Esophagus mucosa (tissue), 1 donor: ENCODE measurements around the gene SEC31A. TPM values are rescaled to one million over a fixed set of nuclear protein-coding genes. Genes with fewer than 3 reads are reported as not detected.
"Not testable (repeated sequence)": the region's sequence is repeated elsewhere in the genome, so short reads cannot be mapped to it uniquely, and the experiment has no call there.

Experiments used
- ATAC-seq: fragments of 200-7000 bp; cut with Tn5 transposase; one replicate; pipeline ENCODE4 v1.9.1; 2020
- total RNA-seq: library from RNA; stranded (reverse); gene quantifications from one replicate; pipeline ENCODE4 v1.2.4, GENCODE V29; 2023
- donor health status: DM: yes; HTN: yes; CAD: no.

The SEC31A gene
- 122 TPM for total RNA-seq

GRCh38 chr4:82890901-82891706 is at the start of gene SEC31A:
TSS of gene SEC31A (minus strand) at chr4:82891153. CDS start at chr4:82881936, 9,217 bp downstream.
- peak; percentile 98 for ATAC-seq

- no peak for ATAC-seq
Observed at GRCh38 chr4:82939414-82939813, 48.5 kb upstream of the SEC31A start.

GRCh38 chr4:82934441-82934840 is 43.5 kb upstream of the SEC31A start:
- no peak for ATAC-seq

GRCh38 chr4:82930848-82931755 is 40.1 kb upstream of the SEC31A start:
- no peak for ATAC-seq

GRCh38 chr4:82921795-82922194 is 30.8 kb upstream of the SEC31A start:
- ATAC-seq, result no peak

- ATAC-seq, result no peak
Observed at GRCh38 chr4:82919386-82919785, 28.4 kb upstream of the SEC31A start.

- no peak for ATAC-seq
Observed at GRCh38 chr4:82918091-82918490, 27.1 kb upstream of the SEC31A start.

GRCh38 chr4:82913968-82914367 is 23.0 kb upstream of the SEC31A start:
- not testable (repeated sequence) for ATAC-seq

GRCh38 chr4:82913305-82913704 is 22.4 kb upstream of the SEC31A start:
- no peak for ATAC-seq

- no peak for ATAC-seq
Observed at GRCh38 chr4:82909326-82909725, 18.4 kb upstream of the SEC31A start.

- ATAC-seq, result no peak
Observed at GRCh38 chr4:82906469-82906868, 15.5 kb upstream of the SEC31A start.

- ATAC-seq, result no peak
Observed at GRCh38 chr4:82905205-82905604, 14.3 kb upstream of the SEC31A start.

- no peak for ATAC-seq
Observed at GRCh38 chr4:82903737-82904136, 12.8 kb upstream of the SEC31A start.

GRCh38 chr4:82901183-82901718 is 10.3 kb upstream of the SEC31A start:
- no peak for ATAC-seq

- peak; percentile 98 for ATAC-seq
Observed at GRCh38 chr4:82900411-82901182, 9.6 kb upstream of the SEC31A start, which contains the start of gene THAP9. TSS of gene THAP9 (plus strand) at chr4:82900735. CDS start at chr4:82900803, 68 bp downstream.

- peak; percentile 0 for ATAC-seq
Observed at GRCh38 chr4:82900066-82900410, 9.1 kb upstream of the SEC31A start.

GRCh38 chr4:82899374-82900065 is 8.6 kb upstream of the SEC31A start:
- ATAC-seq, result no peak

- ATAC-seq, result no peak
Observed at GRCh38 chr4:82898322-82899243, 7.6 kb upstream of the SEC31A start.

- ATAC-seq, result no peak
Observed at GRCh38 chr4:82896755-82897154, 5.8 kb upstream of the SEC31A start.

GRCh38 chr4:82893942-82894341 is 3.0 kb upstream of the SEC31A start:
- ATAC-seq, result no peak

- ATAC-seq, result no peak
Observed at GRCh38 chr4:82892467-82892802, 1.5 kb upstream of the SEC31A start.
